Measurements from ENCODE around the gene AVEN. TPM values are rescaled to one million over a fixed set of nuclear protein-coding genes. Genes with fewer than 3 reads are reported as not detected.

The AVEN gene
- total RNA-seq, 1 experiment from 2014 or later = 3.1 TPM

DNA sequence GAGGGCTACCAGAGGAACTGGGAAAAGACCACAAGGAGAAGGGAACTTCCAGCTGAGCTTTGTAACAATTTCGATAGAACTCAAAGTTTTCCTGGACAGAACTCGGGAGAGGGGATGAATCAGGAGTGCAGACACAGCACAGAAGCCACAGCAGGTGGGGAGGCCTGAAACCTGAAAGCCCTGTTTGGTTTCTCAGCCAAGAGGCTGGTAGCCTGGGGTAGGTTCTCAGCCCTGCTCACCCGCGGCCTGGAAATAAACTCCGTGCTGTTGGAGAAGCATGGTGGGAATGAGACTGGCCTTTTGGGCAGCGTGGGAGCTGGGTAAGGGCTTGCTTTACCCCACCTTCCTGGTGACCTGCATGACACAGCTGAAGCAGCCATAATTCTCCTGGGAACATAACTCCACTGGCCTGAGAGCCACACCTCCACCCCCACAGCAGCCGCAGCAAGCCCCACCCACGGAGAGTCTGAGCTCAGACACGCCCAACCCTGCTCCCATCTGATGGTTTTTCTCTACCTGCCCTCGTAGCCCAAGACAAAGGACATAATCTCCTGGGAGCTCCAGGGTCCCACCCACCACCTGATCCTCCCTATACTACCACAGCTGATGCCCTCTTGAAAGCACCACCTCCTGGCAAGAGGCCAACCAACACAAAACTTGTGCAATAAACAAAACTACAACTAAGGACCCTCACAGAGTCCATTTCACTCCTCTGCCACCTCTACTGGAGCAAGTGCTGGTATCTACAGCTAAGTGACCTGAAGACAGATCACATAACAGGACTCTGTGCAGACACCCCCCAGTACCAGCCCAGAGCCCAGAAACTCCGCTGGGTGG, 123.2 kb downstream of the AVEN start:
- Mint-ChIP-seq H3K4me1 (ENCODE audit: low read depth, unreplicated experiment) (no peaks in the 10 kb centered on the region), H3K36me3 (ENCODE audit: insufficient read depth, unreplicated experiment) (no peaks in the 10 kb centered on the region), H3K27ac (ENCODE audit: unreplicated experiment) (no peak overlapping the region), H3K27me3 (ENCODE audit: unreplicated experiment) (no peaks in the 10 kb centered on the region), H3K9me3 (ENCODE audit: low read depth, unreplicated experiment) (no peaks in the 10 kb centered on the region), H3K4me3 (ENCODE audit: low read depth, unreplicated experiment) (no peak overlapping the region)
- intact Hi-C loops (cut with micrococcal nuclease; ENCODE audit: unreplicated experiment) = no loop called here
- BruUV-seq (replicated peaks) = no TSS peak
- DNase-seq = peak; percentile 0
- CTCF ChIA-PET = no interaction called here
- TF ChIP-seq, protein P1, sequence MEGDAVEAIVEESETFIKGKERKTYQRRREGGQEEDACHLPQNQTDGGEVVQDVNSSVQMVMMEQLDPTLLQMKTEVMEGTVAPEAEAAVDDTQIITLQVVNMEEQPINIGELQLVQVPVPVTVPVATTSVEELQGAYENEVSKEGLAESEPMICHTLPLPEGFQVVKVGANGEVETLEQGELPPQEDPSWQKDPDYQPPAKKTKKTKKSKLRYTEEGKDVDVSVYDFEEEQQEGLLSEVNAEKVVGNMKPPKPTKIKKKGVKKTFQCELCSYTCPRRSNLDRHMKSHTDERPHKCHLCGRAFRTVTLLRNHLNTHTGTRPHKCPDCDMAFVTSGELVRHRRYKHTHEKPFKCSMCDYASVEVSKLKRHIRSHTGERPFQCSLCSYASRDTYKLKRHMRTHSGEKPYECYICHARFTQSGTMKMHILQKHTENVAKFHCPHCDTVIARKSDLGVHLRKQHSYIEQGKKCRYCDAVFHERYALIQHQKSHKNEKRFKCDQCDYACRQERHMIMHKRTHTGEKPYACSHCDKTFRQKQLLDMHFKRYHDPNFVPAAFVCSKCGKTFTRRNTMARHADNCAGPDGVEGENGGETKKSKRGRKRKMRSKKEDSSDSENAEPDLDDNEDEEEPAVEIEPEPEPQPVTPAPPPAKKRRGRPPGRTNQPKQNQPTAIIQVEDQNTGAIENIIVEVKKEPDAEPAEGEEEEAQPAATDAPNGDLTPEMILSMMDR (IDR thresholded peaks at IDR 0.05; ENCODE audit: unreplicated experiment) = no peak

DNA sequence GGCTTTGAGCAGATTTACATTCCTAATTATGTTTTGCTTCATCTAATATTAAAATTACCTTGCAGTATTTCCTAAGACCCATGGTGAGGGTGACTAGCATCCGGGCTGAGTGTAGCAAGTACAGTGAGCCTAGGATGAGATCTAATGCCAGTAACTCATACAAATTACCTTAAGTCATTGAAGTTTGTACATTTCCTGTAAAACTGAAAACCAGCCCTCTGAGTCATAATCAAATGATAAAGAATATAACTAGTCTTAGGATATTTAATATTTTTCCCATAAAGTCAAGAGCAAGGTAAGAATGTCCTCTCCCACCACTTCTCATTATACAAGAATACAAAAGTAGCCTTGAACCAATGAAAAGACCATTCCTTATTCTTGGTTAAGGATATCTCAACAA, 125.5 kb downstream of the AVEN start:
- Mint-ChIP-seq H3K4me1 (ENCODE audit: low read depth, unreplicated experiment) (no peaks in the 10 kb centered on the region), H3K4me3 (ENCODE audit: low read depth, unreplicated experiment) (no peak overlapping the region), H3K9me3 (ENCODE audit: low read depth, unreplicated experiment) (no peaks in the 10 kb centered on the region), H3K36me3 (ENCODE audit: insufficient read depth, unreplicated experiment) (no peaks in the 10 kb centered on the region), H3K27ac (ENCODE audit: unreplicated experiment) (no peak overlapping the region), H3K27me3 (ENCODE audit: unreplicated experiment) (no peaks in the 10 kb centered on the region)
- intact Hi-C loops (cut with micrococcal nuclease; ENCODE audit: unreplicated experiment) = no loop called here
- CTCF ChIA-PET = no interaction called here
- TF ChIP-seq, protein P1 (IDR thresholded peaks at IDR 0.05; ENCODE audit: unreplicated experiment) = no peak
- no peak for DNase-seq
- BruUV-seq (replicated peaks) = no TSS peak

DNA sequence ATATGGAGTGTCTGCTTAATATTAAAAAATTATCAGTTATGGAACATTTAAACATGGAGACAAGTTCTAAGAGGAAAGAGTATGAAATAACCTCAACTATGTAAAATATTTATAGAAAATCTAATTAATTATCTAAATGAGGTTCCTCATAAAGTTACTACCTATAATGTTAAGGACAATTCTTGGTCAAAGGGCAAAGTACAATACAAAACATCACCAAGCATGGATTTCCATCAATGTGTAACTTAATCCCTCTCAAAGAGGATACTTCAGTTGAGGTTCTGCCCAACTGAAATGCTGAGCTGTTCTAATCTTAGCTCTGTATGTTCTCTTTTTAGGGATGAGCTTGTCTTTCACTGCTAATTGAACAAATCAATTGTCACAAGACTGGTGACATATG, 126.7 kb downstream of the AVEN start:
- DNase-seq = no peak
- TF ChIP-seq, protein P1 (IDR thresholded peaks at IDR 0.05; ENCODE audit: unreplicated experiment) = no peak
- Mint-ChIP-seq H3K27me3 (ENCODE audit: unreplicated experiment) (no peaks in the 10 kb centered on the region), H3K4me1 (ENCODE audit: low read depth, unreplicated experiment) (no peaks in the 10 kb centered on the region), H3K36me3 (ENCODE audit: insufficient read depth, unreplicated experiment) (no peaks in the 10 kb centered on the region), H3K27ac (ENCODE audit: unreplicated experiment) (no peak overlapping the region), H3K4me3 (ENCODE audit: low read depth, unreplicated experiment) (no peak overlapping the region), H3K9me3 (ENCODE audit: low read depth, unreplicated experiment) (no peaks in the 10 kb centered on the region)
- CTCF ChIA-PET = no interaction called here
- intact Hi-C loops (cut with micrococcal nuclease; ENCODE audit: unreplicated experiment) = no loop called here
- no TSS peak for BruUV-seq (replicated peaks)

DNA sequence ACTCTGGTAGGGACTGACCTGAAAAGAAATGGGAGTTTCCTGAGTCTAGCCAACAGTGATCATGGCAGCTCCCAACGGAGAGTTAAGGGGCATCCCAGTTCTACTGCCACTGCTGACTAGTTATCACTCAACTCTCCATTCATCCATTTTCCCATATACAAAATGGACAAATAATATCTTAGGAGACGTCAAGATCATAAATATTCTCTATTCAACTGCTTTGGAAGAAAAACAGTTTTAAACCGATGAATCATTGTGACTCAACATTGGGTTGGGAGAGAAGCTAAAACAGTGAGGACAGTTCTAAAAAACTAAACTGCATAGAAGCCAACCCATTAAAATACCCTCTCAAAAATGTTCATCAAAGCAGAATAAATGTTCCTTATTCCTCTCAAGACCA, 128.3 kb downstream of the AVEN start:
- TF ChIP-seq, protein P1 (IDR thresholded peaks at IDR 0.05; ENCODE audit: unreplicated experiment) = no peak
- no peak overlapping the region for H3K27ac Mint-ChIP-seq (ENCODE audit: unreplicated experiment)
- H3K9me3 Mint-ChIP-seq (ENCODE audit: low read depth, unreplicated experiment) = no peaks in the 10 kb centered on the region
- CTCF ChIA-PET = no interaction called here
- H3K4me3 Mint-ChIP-seq (ENCODE audit: low read depth, unreplicated experiment) = no peak overlapping the region
- H3K4me1 Mint-ChIP-seq (ENCODE audit: low read depth, unreplicated experiment) = no peaks in the 10 kb centered on the region
- no peaks in the 10 kb centered on the region for H3K36me3 Mint-ChIP-seq (ENCODE audit: insufficient read depth, unreplicated experiment)
- intact Hi-C loops (cut with micrococcal nuclease; ENCODE audit: unreplicated experiment) = no loop called here
- DNase-seq = no peak
- H3K27me3 Mint-ChIP-seq (ENCODE audit: unreplicated experiment) = no peaks in the 10 kb centered on the region
- BruUV-seq (replicated peaks) = no TSS peak

Data from Calu3 (cell line).